Stimulated activated CD4-positive, alpha-beta T cell treated with anti-CD3 and anti-CD28 coated beads, Interleukin-2, amount 100 ng/mL, for 4 hours (primary cell): ENCODE data around the gene SCAPER.
"Not testable (repeated sequence)": the region's sequence is repeated elsewhere in the genome, so short reads cannot be mapped to it uniquely, and the experiment has no call there.

Experiments
- DNase-seq: peaks from one replicate; pipeline ENCODE4 v3.0.0-alpha.2; 2020; ENCODE audit warnings: low read depth

Gene SCAPER

DNA sequence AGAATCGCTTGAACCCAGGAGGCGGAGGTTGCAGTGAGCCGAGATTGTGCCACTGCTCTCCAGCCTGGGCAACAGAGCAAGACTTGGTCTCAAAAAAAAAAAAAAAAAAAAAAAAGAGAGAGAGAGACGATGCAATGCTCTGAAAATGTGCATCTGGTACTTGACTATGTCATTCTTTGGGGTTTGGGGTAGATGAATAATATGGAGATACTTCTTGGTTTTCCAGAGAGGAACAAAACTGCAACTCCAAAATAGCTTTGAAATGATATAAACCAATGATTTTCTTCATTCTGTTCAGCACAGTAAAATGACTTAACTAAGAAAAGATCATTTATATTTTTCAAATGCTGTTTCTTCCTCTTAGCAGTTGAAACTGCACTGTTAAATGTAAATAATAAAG lies 409.7 kb downstream of the SCAPER start:
- DNase-seq = no peak

DNA sequence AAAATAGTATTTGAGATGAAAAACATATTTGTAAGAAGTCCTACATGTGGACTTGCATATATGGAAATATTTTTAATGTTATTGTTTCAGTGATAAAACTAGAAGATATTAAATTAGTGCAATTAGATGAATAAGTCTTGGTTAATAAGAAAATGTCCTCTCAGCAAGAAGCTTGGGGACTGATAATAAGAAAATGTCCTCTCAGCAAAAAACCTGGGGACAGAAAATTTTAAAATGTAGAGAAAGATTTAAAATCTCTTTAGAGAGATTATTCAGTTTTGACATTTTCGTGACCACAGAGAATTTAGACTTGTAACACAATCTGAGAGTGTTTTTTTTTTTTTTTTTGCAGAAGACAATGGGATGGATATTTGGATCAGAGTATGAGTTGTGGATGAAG lies 412.6 kb downstream of the SCAPER start:
- no peak for DNase-seq

DNA sequence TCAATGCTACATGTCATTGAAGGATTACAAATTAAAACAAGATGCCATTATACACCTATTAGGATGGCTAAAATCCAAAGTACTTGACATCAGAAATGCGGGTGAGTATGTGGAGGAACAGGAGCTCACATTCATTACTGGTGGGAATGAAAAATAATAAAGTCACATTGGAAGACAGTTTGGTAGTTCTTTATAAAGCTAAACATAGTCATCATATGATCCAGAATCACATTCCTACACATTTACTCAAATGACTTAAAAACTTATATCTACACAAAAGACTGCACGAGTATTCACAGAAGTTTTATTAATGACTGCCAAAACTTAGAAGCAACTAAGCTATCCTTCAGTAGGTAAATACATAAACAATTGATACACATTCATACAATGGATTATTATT lies 421.4 kb downstream of the SCAPER start:
- no peak for DNase-seq

DNA sequence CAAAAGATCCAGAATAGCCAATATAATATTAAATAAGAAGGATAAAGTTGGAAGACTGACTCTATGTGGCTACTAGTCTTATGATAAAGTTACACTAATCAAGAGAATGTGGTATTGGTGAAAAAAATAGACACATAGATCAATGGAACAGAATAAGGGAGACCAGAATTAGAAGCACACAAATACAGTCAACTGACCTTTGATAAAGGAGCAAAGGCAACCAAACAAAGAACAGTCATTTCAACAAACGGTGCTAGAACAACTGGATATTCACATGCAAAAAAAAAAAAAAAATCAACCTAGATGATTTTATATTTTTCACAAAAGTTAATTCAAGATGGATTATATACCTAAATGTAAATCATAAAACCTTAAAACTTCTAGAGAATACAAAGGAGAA lies 422.1 kb downstream of the SCAPER start:
- DNase-seq = no peak

DNA sequence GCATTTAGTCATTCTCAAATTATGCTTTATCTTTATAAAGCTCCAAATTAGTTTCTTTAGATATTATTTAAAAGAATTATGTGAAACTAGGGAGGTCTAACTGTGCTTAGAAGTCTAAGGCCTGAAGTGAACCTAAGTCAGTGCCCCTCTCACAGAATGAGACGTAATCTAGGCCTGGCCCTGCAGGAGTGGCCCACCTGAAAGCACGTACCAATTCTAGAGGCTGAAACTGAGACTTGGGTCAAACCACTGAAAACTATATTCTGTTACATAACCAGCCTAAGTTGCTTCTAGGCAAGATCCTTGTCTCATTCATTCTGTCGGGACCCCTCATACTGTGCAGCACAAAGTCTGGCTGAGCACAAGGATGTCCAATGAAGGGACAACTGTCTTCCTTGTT lies 424.9 kb downstream of the SCAPER start:
- DNase-seq = no peak

DNA sequence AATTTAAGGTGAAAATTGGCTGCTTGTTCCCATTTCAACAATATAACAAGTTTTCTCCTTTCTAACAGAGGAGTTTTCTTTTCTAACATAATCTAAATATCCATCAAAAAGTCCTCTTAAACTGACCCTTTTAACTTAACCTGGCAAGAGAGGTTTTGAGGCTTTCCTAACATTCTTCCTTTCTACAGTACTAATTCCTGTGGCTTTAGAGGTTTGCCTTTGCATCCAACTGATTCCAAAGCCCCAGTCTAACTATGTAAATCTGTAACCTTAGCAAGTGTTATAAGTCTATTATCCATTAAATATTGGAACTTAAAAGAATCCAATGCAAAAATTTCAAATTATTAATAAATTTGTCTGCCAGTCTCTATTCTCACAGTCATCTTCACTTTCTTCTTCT lies 434.4 kb downstream of the SCAPER start:
- DNase-seq = no peak

DNA sequence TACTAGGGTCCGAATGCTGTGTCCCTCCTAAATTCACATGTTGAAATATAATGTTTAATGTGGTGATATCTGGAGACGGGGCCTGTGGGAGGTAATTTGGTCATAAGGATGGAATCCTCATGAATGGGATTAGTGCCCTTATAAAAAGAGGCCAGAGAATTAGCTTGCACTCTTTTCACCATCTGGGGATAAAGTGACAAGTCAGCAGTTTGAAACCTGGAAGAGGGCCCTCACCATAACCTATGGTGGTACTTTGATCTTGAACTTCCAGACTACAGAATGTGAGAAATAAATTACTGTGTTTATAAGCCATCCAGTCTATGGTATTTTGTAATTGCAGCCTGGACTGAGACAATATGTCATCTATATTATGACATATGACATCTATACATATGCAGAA lies 436.4 kb downstream of the SCAPER start:
- no peak for DNase-seq

DNA sequence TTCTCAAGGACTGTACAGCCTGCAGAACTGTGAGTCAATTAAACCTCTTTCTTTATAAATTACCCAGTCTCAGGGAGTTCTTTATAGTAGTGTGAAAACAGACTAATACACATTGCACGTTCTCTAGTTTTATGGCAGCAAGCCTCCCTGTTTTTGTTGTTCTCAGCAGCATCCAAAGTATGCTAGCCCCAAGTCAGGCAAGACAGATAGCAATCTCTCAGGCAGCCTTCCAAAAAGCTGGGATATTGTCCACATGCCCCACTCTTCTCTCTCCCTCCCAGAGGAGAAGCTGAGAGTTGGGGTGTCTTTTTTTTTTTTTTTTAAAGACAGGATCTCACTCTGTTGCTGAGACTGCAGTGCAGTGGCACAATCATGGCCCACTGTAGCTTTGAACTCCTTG lies 438.0 kb downstream of the SCAPER start:
- DNase-seq = no peak

DNA sequence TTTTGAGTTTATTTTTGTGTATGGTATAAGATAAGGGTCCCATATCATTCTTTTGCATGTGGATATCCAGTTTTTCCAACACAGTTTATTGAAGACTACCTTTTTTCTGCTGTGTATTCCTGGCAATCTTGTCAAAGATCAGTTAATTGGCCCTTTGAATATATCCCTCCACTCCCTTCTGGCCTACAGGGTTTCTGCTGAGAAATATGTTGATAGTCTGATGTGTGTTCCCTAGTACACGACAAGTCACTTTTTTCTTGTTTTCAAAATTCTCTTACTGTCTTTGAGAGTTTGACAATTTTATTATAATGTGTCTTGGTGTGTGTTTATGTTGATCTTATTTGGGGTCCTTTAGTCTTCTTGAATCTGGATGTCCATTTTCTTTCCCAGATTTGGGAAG lies 439.4 kb downstream of the SCAPER start:
- no peak for DNase-seq

DNA sequence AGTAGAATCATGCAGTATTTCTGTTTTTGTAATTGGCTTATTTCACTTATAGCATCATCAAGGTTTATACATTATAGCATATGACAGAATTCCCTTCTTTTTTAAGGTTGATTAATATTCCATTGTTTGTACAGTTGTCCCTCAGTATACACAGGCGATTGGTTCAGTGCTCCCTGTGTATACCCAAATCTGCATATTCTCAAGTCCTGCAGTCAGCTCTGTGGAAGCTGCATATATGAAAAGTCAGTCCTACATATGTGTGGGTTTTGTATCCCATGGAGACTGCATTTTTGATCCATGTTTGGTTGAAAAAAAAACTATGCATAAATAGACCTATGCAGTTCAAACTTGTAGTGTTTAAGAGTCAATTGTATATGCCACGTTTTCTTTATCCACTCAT lies 440.9 kb downstream of the SCAPER start:
- no peak for DNase-seq

DNA sequence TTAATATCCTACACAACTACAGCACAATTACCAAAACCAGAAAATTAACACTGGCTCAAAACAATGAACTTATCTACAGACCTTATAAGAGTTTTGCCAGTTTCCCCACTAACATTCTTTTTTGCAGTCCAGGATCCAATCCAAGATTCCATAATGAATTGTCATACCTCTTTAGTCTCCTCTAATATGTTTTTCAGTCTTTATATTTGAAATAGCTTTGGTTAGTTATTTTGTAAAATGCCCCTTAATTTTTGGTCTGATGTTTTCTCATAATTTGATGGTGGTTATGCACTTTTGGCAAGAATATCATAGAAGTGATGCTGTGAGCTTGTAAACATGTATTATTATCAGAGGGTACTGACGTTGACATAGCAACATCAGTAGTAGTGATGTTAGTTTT lies 444.3 kb downstream of the SCAPER start:
- no peak for DNase-seq

DNA sequence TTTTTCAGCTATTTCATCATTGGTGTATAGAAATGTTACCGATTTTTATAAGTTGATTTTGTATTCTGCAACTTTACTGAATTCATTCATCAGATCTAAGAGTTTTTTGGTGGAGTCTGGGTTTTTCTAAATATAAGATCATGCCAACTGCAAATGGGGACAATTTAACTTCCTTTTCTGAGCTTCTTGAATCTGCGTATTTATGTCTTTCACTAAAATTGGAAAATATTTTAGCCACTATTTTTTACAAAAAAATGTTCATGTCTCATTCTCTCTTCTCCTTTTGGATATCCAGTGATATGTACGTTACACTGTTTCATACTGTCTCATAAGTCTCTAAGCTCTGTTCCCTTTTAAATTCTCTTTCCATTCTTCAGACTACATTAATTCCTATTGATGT lies 444.8 kb downstream of the SCAPER start:
- no peak for DNase-seq

DNA sequence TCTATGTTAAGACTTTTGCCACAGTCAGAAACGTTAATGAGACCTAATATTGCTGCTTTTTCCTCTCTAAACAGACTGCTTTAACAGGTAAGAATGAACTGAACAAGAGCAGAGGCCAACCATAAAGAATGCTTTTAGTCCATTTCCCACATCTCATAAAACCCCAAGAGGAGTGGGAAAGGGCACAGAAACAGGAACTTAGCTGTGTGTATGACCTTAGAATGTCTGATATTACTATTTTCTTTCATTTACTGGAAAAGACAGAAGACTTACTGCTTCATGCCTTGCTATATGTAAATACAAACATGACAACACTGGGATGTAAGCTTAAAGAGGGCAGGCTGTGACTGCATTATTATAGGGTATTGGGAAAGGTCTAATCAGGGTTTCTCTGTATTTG lies 453.6 kb downstream of the SCAPER start:
- no peak for DNase-seq

DNA sequence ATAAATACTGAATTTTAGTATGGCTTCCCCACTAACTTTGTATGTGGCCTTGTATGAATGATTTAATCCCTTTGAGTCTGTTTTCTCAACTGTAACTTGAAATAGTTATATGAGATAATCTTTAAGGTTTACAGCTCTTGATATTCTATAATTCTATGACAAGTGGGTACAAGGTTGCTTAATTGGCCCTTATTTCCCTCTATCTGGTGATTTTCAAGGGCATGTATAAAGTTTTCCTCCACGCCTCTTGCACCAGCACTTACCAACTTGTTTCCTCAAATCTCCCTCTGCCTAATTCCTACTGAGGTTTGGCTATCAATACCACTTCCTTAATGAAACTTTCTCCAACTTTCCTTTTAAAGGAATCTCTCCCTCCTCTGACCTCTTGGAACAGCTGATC lies 455.7 kb downstream of the SCAPER start:
- no peak for DNase-seq

DNA sequence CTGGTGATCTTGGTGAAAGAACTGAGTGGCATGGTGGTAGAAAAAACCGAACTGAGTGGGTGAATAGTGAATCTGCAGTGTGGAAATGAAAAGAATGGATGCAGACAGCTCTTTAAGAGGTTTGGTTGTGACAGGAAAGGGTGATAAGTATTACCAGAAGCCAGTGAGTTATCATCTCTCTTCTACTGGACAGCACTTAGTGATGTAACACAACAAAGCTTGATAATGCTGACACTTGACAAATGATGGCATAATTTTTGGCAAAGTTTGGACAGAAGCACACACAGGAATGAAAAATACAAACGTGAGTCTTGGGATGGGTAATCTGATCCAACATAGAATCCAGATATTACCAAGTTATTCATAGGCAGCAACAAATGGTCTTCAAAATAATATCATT lies 456.4 kb downstream of the SCAPER start:
- no peak for DNase-seq

DNA sequence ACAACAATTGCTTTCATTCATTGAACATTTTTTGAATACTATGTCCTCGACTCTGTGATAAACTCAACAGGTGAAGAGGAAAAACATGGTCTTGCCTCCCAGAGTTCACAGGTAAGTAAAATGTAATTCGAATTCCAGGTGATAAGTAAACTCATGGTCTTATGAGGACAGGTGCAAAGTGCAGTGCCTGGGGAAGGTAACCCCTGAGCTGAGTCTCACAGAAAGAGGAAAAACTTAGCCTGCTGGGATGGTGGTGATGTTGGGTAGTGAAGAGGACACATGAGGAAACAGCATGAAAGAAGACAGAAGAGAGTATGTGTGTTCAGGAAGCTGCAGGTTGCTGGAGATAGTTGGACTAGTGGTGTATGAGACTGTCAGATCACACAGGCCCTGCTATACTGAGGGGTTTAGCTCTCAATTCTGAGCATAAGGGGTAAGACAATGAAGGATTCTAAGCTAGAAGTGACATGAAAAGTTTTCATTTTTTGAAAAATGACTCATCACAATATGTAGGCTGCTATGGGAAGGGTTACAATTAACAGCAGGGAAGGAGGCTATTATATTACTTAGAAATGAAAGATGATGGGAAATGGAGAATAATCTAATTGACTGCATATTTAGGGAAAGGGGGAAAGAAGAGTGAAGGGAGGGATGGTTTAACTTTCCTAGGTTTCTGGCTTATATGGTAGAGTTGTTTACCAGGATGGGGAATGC lies 457.3 kb downstream of the SCAPER start:
- no peak for DNase-seq

DNA sequence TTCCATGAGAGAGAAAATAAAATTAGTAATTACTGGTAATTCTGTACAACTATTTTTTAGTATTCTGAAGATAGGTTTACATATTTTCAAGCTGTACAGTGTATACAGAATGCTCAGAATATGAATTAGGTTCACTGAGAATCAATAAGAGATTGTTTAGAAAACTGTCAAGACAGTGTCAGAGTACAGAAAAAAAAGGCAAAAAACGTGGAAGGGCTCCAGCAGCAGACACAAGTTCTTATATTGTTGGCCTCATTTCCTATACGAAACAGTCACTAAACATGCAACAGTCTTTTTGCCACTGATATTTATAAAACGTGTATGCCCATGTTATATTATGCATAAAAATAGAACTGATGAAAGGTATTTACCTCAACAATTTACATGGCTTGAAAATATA lies 464.7 kb downstream of the SCAPER start:
- no peak for DNase-seq

DNA sequence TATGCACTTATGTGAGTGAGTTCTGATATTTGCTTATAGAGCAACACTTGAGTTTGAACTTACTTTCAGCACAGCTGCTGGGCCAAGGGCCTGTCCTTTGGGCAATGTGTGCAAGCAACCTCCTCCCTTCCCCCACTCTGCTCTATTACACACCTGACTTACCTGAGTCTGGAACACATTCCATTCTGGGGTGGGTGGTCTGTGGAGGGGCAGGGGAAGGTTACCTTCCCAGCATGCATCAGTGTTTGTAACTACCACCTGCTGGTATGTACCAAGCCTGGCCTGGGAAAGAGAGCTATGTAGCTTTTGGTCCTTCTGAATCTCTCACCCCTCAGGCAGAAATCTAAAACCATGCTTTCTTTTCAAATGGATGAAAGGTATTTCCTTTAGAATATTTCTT lies 465.6 kb downstream of the SCAPER start:
- DNase-seq = no peak

DNA sequence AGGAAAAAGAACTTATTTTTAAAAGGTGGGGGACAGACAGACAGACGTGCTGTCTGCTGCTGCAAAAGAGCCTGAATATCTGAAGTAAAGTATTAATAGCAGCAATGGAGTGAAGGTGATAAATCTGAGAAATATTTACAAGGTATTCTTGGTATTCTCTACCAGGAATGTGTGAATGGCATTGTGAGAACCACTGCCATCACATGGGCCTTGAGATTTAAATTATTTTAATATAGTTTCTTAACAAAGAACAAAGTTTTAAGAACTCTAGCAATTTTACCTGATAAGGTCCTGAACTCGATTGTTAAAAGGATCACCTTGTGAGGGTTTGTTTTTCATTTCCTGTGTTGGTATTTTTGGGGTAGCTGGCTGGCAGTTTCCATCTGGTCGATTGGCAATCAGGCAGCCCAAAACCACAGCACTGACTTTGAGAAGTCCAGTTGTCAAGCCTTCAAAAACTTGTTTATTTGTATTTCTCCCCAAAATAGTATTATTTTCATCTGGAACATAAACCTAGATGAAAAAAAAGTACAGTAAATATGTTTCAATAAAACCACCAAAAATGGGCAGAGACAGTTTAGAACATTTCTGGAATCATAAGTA lies 471.2 kb downstream of the SCAPER start:
- DNase-seq = no peak

DNA sequence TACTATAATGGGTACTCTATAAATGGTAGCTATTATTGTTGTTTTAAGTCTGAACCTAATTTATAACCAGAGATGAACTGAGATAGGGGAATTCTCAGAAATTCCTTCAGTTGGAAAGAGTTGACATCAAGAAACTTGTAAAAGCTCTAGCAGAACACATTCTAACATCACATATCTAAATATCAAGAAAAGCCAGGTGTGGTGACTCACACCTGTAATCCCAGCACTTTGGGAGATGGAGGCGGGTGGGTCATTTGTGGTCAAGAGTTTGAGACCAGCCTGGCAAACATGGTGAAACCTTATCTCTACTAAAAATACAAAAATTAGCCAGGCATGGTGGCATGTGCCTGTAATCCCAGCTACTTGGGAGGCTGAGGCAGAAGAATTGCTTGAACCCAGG lies 472.1 kb downstream of the SCAPER start:
- DNase-seq = not testable (repeated sequence)

DNA sequence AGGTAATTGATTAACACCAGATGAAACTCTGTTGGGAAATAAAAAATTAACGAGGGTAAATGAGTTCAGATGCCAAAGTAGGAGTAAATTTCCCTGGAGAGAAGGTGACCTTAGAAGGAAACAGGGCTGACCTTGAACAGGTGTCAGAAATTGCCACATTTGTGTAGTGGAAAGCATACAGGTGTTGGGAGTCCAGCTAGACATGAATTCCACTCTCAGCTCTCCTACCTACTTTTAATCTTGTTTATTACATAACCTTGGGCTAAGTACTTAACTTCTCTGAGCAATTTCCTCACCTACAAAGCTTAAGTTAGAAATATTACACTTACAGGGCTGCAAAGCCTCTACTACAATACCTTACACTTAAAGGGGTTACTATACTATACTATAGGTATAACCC lies 472.5 kb downstream of the SCAPER start:
- DNase-seq = no peak

DNA sequence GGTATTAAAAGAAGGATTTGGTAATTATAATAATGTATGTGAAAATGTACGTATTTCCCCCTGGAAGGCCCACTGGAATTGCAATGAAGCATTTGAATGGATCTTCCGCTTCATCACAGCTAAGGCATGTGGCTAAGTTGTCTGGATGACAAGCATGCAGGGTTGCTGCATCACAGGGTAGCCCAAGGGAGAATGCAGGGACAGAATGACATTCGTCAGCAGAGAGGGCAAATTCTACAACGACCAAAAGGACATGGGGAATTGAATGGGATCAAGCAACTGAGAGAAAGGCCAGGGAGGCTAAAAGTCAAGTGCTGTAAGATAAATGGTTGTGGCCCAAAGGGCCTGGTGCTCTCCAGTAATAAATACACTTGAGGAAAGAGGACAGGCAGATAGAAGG lies 473.2 kb downstream of the SCAPER start:
- no peak for DNase-seq

DNA sequence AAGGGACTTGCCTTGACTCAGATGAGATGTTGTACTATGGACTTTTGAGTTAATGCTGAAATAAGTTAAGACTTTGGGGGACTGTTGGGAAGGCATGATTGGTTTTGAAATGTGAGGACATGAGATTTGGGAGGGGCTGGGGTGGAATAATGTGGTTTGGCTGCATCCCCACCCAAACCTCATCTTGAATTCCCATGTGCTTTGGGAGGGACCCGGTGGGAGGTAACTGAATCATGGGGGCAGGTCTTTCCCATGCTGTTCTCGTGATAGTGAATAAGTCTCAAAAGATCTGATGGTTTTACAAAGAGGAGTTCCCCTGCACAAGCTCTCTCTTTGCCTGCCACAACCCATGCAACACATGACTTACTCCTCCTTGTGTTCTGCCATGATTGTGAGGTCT lies 474.4 kb downstream of the SCAPER start:
- not testable (repeated sequence) for DNase-seq

DNA sequence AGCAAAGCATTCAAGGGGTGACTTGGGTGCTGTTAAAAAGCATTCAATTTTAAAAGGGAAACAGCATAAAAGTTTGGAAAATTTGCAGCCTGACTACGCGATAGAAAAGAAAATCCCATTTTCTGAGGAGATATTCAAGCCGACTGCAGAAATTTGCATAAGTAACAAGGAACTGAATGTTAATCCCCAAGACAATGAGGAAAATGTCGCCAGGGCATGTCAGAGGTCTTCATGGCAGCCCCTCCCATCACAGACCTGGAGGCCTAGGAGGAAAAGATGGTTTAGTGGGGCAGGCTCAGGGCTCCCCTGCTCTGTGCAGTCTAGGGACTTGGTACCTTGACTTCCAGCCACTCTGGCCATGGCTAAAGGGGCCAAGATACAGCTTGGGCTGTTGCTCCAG lies 475.5 kb downstream of the SCAPER start:
- DNase-seq = no peak
